Activated CD4-positive, alpha-beta T cell treated with anti-CD3 and anti-CD28 coated beads for 4 hours (primary cell): ENCODE measurements around the gene SLC8A1.
"Not testable (repeated sequence)": the region's sequence is repeated elsewhere in the genome, so short reads cannot be mapped to it uniquely, and the experiment has no call there.

Source experiments
- DNase-seq, 2 donors: peaks; one replicate each; pipeline ENCODE4 v3.0.0-alpha.2; 2020

The SLC8A1 gene

GRCh38 chr2:40097691-40098385, 354.1 kb downstream of the SLC8A1 start:
- no peak for DNase-seq

- no peak for DNase-seq
These were observed 355.5 kb downstream of the SLC8A1 start for GRCh38 chr2:40096360-40096759.

DNA sequence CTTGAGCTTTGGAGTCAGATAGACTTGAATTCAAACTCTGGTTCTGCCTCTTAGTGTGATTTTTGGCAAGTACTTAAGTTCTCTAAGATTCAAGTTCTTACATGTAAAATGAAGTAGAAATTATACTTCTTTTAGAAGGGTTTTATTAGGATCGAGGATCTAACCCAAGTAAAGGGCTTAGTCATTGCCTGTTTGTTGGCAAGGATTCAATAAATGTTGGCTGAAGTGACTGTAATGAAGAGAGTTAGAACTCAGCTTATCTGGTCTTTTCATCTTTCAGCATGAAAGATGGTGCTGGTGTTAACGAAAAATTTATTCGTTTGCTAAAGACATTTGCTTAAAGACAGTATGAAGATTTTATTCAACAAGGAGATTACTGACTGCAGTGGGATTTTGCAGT, 356.9 kb downstream of the SLC8A1 start:
- no peak for DNase-seq

DNA sequence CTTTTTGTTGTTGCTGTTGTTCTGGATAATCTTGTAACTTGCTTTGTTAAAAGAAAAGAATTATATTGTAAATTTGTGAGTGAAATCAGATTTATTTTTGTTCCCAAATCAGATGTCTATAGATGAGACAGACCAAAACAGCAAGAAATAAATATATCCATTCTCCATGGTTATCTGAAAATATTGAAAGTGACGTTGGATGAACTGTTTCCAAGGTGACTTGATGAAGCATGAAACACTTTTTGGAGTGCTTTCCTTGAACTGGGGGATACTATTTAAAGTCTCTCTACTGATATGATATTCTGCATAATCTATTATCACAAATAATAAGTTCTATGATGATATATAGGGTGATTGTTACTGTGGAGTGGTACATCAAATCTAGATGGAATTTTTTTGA, 357.4 kb downstream of the SLC8A1 start:
- DNase-seq = no peak

DNA sequence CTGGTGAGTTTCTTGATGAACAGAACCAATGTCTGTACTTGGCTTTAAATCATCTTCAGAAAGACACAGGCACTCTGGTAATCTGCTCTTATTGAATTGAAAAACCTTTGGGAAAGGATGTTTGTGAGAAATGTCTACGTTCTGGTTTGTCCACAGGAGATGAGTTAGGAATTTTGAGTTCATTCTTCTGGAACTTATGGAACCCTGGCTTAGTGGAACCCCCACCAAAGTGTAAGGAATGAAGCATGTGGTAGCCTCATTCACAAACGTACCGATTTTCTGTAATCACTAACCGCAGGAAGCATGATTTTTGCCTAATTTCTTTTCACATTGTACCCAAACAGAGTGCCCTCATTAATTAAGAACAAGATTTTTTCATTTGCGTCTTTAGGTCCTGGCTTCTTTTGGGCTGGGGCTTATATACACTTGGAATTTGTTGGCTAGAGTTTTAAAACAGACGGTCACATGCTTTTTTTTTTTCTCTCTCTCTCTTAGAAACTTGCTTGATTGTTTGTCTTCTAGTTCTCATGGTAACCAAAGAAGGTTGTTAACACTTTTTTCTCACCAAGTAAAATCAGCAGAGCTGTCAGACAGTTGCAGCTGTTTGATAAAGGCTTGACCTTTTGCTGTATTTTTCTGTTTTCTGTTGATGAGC, 358.7 kb downstream of the SLC8A1 start:
- no peak for DNase-seq

DNA sequence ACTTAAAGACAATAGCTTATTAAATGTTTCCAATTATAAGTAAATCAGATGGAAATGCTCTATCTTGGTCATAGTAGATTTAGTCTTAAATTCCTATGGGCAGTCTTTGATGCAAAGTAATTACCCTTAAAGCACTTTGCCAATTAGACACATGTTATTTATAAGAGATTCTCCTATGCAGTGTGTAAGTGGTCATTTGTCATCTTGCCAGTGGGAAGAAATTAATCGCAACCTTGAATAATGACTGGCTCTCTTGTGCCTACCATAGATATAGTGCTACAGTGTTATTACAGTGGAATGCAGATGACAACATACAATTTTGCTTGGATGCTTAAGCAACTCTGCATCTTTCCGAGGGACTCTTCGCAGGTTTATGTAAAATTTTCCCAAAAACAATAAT, 361.8 kb downstream of the SLC8A1 start:
- no peak for DNase-seq

- no peak for DNase-seq
These were observed 364.0 kb downstream of the SLC8A1 start for GRCh38 chr2:40087927-40088326.

DNA sequence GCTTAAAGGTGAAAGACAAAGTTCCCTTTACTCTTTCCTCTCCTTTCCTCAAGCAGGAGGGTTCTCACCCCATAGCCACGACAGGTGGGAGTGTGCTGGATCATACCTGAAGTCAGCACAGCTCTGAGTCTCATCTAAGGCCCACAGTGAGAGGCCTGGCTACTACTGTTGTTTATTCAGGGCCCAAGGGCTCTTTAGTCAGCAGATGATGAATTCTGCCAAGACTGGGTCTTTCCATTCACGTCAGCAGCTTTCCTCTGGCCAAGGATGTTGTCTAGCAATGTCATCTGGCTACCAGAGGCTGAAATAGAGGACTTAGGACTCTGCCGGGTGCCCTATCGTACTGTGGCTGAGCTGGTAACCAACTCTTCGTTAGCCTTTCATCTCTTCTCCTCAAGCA, 364.5 kb downstream of the SLC8A1 start:
- no peak for DNase-seq

GRCh38 chr2:40085786-40086185, 366.1 kb downstream of the SLC8A1 start:
- no peak for DNase-seq

DNA sequence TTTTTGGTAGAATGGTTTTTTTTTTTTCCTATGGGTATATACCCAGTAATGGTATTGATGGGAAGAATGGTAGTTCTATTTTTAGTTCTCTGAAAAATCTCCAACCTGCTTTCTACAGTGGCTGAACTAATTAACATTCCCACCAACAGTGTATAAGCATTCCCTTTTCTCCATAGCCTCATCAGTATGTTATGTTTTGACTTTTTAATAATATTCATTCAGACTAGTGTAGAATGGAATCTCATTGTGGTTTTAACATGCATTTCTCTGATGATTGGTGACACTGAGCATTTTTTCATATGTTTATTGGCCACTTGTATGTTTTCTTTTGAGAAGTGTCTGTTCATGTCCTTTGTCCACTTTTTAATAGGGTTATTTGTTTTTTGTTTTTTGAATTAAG, 378.6 kb downstream of the SLC8A1 start:
- not testable (repeated sequence) for DNase-seq

- DNase-seq = no peak
These were observed 379.3 kb downstream of the SLC8A1 start for GRCh38 chr2:40072442-40073232.

GRCh38 chr2:40062381-40062780, 389.5 kb downstream of the SLC8A1 start:
- no peak for DNase-seq

DNA sequence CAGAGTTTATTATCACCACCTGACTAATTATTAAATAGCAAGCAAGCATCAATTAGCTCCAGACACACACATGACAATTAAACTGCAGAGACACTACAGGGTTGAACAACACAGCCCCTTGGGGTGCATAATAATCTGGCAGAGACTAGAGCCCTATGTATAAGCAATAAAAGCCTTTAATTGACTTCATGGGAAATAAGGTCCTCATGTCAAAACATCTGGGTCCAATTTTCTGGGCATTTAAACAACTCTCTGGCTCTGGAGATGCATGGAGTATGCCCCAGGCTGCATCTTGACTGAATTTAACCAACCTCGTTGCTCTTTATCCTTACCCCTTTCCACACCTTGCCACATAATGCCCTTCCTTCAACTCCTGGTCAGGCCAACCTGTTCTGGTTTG, 402.1 kb downstream of the SLC8A1 start:
- DNase-seq = no peak

DNA sequence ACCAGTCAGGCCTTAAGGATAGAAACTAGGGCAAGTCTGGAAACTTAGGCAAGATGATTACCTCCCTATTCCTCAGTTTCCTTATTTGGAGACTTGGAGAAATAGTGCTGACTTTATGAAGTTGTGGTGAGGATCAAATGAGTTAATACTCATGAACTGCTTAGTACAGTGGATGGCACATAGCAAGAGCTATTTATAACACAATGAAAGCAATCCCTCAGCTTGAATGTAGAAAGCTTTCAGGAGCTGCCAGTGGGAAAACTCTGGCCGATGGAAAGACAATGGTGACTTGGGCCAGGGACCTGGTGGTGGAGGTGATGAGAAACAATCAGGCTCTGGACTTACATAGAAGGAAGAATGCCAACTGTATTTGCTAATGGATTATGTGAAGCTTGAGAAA, 403.4 kb downstream of the SLC8A1 start:
- no peak for DNase-seq

DNA sequence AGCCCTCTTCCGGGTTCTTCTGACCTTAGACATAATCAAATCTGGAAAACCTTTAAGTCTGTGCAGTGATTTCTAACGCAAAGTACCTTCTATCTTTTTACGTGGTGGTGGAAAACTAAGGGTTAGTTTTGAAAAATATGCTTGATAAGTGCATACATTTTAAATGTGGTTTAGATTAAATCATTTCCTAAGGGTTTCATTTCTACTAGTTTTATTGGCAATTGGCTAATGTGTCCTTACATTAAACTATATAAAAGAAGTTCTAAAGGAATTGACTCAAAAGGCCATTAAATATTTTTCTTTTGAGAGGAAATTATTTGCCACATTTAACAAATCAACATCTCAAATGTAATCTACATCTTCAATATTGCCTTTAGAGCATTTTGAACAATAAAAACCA, 404.5 kb downstream of the SLC8A1 start:
- DNase-seq = no peak
